HG03354 (cell line): ENCODE measurements around the gene UGT2B7.

Experiments
- ATAC-seq: cut with Tn5 transposase; IDR thresholded peaks from one replicate; pipeline ENCODE4 v1.9.1; 2021; ENCODE audit warnings: mild to moderate bottlenecking; ENCODE audit not compliant: unreplicated experiment, poor library complexity, severe bottlenecking

The UGT2B7 gene

DNA sequence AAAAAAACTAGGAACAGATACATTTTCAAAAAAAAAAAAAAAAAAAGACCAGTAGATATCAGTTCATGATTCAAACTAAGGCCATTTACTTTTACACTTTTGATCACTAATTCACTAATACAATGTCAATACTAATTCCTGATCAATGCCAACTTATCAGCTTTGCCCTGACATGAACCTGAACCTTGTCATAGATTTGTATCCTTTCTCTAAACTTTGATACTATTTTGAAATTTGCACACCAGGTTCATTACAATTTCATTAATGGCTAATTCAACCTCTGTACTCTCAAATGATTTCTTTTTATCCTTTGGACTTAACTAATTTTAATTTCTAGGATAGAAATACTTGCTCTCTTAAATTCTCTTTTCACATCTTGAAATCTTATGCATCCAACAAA lies 37.7 kb downstream of the UGT2B7 start:
- no peak for ATAC-seq

DNA sequence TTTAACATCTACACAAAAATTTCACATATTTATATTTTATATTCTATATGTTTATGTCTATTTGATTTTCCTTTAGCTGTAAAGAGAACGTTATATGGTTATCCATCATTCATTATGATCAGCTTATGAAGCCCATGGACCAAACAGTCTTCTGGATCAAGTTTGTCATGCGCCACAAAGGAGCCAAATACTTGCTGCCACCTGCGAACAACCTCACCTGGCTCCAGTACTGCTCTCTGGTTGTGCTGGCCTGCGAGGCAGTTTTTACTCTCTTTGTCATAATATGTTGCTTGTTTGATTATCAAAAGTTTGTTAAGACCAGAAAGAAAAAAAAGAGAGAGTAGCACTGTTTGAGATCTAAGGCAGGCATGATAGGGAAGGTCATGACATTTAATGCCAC lies 38.2 kb downstream of the UGT2B7 start:
- no peak for ATAC-seq

DNA sequence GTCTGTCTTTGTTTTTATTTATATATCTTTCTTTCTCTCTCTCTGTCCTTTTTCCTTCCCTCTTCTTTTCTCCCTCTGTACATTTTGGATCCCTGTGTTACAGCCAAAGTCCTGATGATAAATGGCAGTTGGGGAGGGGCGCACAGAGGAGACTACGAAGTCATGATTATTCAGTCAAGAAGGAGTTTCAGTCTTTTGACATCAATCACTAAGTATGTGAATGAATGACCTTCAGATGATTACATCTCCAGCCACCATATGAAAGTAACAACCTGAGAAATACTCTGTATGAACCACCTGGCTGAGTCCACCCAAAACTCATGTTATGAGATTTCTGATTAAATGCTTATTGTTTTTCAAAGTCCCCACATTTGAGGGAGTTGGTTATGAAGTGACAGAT lies 45.0 kb downstream of the UGT2B7 start:
- no peak for ATAC-seq

DNA sequence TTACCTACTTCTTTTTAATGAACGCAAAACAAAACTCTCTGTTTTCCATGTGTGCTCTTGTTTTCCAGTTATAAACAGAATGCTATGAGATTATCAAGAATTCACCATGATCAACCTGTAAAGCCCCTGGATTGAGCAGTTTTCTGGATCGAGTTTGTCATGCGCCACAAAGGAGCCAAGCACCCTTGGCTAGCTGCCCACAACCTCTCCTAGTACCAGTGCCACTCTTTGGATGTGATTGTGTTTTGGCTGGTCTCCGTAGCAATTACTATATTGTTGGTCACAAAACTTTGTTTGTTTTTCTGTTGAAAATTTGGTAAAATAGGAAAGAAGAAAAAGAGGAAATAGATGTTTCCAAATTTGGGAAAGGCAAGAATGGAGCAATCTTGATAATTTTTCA lies 51.1 kb downstream of the UGT2B7 start:
- no peak for ATAC-seq

DNA sequence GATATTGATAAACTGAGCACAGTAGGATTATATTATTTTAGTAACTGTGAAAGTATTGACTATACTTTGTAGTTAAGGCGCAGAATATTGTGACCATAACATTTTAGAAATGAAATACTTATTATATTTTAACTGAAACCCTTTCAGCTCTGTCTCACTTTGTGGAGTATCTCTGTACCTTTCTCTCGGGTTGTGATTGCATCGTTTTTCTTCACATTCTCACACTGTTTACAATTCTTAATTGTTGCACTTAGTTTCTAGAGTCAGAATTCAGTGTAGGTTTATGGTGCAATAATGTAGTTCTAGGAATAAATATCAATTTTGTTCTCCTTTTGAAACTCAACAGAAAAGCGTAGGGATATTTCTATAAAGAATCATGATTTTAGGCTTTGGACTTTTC lies 57.7 kb downstream of the UGT2B7 start:
- no peak for ATAC-seq

DNA sequence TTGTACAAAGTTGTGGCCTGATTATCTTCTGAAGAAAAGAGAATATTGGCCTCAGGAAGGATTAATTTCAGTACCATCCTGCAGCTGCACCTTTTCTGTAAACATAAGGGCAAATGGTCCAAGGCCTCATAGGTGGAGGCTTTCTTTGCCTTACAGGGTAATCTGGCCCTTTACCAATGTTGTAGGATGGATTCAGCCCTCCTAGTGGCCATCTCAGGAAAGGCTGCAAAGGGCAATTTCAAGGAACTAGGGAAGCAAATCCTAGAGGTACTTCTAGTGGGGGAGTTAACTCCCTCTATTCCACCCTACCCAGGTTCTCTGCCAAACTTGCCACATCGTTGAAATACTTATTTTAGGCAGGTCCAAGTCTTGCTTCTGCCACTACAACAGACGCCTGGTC lies 60.6 kb downstream of the UGT2B7 start:
- ATAC-seq, result peak; percentile 56
